CD14-positive monocyte (primary cell): ENCODE results near the gene ARFGEF3. TPM values are rescaled to one million over a fixed set of nuclear protein-coding genes. Genes with fewer than 3 reads are reported as not detected.

Source experiments
- DNase-seq, 3 donors: peaks; one replicate each; pipeline ENCODE4 v3.0.0-alpha.2; 2011 to 2022
- H2AFZ ChIP-seq: 2 replicates; pipeline ENCODE4 v1.6.0; 2012; ENCODE audit warnings: mild to moderate bottlenecking, low read depth, low read length, inconsistent platforms; ENCODE audit not compliant: insufficient read depth, poor library complexity, severe bottlenecking
- H3K27ac ChIP-seq, 2 donors: 1 replicate in 1 of 2; 2 replicates in 1 of 2; pipeline ENCODE4 v1.5.1; 2012 to 2013; ENCODE audit warnings: low read length in 2 of 2, control low read depth in 1 of 2, inconsistent platforms in 1 of 2, low read depth in 1 of 2, mild to moderate bottlenecking in 1 of 2
- H3K27me3 ChIP-seq, 2 donors: one replicate each; pipeline versions ENCODE4 v1.6.0 to v1.6.1; 2011 to 2013; ENCODE audit warnings: low read length in 2 of 2; ENCODE audit not compliant: control insufficient read depth in 2 of 2, insufficient read depth in 2 of 2
- H3K36me3 ChIP-seq, 2 donors: replicated peaks in 1 of 2; 1 replicate in 1 of 2; 2 replicates in 1 of 2; pipeline versions ENCODE4 v1.5.1 to v1.6.1; 2012 to 2013; ENCODE audit warnings: low read length in 2 of 2, control low read depth in 1 of 2, inconsistent platforms in 1 of 2, mild to moderate bottlenecking in 1 of 2; ENCODE audit not compliant: insufficient read depth in 2 of 2, control insufficient read depth in 1 of 2
- H3K4me1 ChIP-seq, 2 donors: 1 replicate in 1 of 2; 2 replicates in 1 of 2; pipeline versions ENCODE4 v1.5.1 to v1.6.1; 2012 to 2013; ENCODE audit warnings: low read length in 2 of 2, control low read depth in 1 of 2, inconsistent platforms in 1 of 2, mild to moderate bottlenecking in 1 of 2, moderate library complexity in 1 of 2; ENCODE audit not compliant: insufficient read depth in 2 of 2, control insufficient read depth in 1 of 2
- H3K4me2 ChIP-seq: replicated peaks from 2 replicates; pipeline ENCODE3; 2012; ENCODE audit warnings: low read length, moderate library complexity, mild to moderate bottlenecking; ENCODE audit not compliant: poor library complexity, severe bottlenecking; ENCODE audit errors: extremely low read depth
- H3K4me3 ChIP-seq, 3 experiments: fragments of 200-600 bp in 1 of 3; sonication (generic) in 1 of 3; replicated peaks in 1 of 3; 1 replicate in 2 of 3; 2 replicates in 1 of 3; pipeline ENCODE4 v1.5.1; 2011 to 2013; ENCODE audit warnings: low read length in 3 of 3, mild to moderate bottlenecking in 3 of 3, control low read depth in 2 of 3, low read depth in 2 of 3, inconsistent platforms in 1 of 3, moderate library complexity in 1 of 3
- H3K79me2 ChIP-seq: 2 replicates; pipeline ENCODE4 v1.6.0; 2012; ENCODE audit warnings: mild to moderate bottlenecking, control low read depth, inconsistent platforms, low read length, moderate library complexity; ENCODE audit not compliant: insufficient read depth
- H3K9ac ChIP-seq: 2 replicates; pipeline ENCODE4 v1.6.0; 2017; ENCODE audit warnings: low read length, mild to moderate bottlenecking; ENCODE audit not compliant: insufficient read depth, poor library complexity, severe bottlenecking
- H3K9me3 ChIP-seq, 2 donors: replicated peaks in 1 of 2; 1 replicate in 1 of 2; 2 replicates in 1 of 2; pipeline versions ENCODE4 v1.5.1 to v1.6.1; 2012 to 2013; ENCODE audit warnings: low read length in 2 of 2, control low read depth in 1 of 2; ENCODE audit not compliant: control insufficient read depth in 1 of 2, insufficient read depth in 1 of 2
- H4K20me1 ChIP-seq: 2 replicates; pipeline ENCODE4 v1.6.0; 2012; ENCODE audit warnings: mild to moderate bottlenecking, low read length, control low read depth, moderate library complexity; ENCODE audit not compliant: insufficient read depth
- H3K27ac Mint-ChIP-seq, 7 donors: one replicate each; pipeline ENCODE4 v1.8.0; 2020; ENCODE audit warnings: mild to moderate bottlenecking in 7 of 7, mixed read lengths in 7 of 7, moderate library complexity in 6 of 7, inconsistent platforms in 2 of 7
- H3K27me3 Mint-ChIP-seq, 3 donors: one replicate each; pipeline ENCODE4 v1.8.0; 2021 to 2022; ENCODE audit warnings: low read depth in 3 of 3, mild to moderate bottlenecking in 3 of 3, mixed read lengths in 3 of 3, moderate library complexity in 3 of 3, inconsistent platforms in 1 of 3
- H3K36me3 Mint-ChIP-seq, 2 donors: one replicate each; pipeline ENCODE4 v1.8.0; 2020; ENCODE audit warnings: mixed read lengths in 2 of 2, inconsistent platforms in 1 of 2, mild to moderate bottlenecking in 1 of 2
- H3K4me1 Mint-ChIP-seq: one replicate; pipeline ENCODE4 v1.8.0; 2020; ENCODE audit warnings: mild to moderate bottlenecking, mixed read lengths
- H3K4me3 Mint-ChIP-seq, 2 donors: one replicate each; pipeline ENCODE4 v1.8.0; 2020; ENCODE audit warnings: mild to moderate bottlenecking in 2 of 2, mixed read lengths in 2 of 2, moderate library complexity in 1 of 2
- H3K9me3 Mint-ChIP-seq, 7 donors: one replicate each; pipeline ENCODE4 v1.8.0; 2020 to 2022; ENCODE audit warnings: mixed read lengths in 7 of 7, mild to moderate bottlenecking in 6 of 7, moderate library complexity in 6 of 7, inconsistent platforms in 2 of 7
- CTCF ChIP-seq: fragments of 200-600 bp; IDR thresholded peaks from one replicate; pipeline ENCODE4 v1.8.0; 2022; ENCODE audit warnings: antibody characterized with exemption, mild to moderate bottlenecking
- WGBS: methylation state at CpG from one replicate; pipeline ENCODE4 v1.1.5; 2013; ENCODE audit warnings: missing lambda C conversion rate; ENCODE audit not compliant: insufficient coverage; 5-methylcytosine and 5-hydroxymethylcytosine counted together
- intact Hi-C, 2 donors: fragments of 100-400 bp; cut with micrococcal nuclease; formaldehyde crosslinking; loops; one replicate each; pipeline versions ENCODE4 v1.15.0 to v1.15.1; 2023
- polyA plus RNA-seq, 3 donors: library from polyadenylated mRNA; depleted of rRNA in 1 of 3; unstranded in 2 of 3; stranded (reverse) in 1 of 3; fragments of 300-500 nt in 2 of 3; fragments of >200 nt in 1 of 3; fragmentation: Illumina TruSeq in 2 of 3; gene quantifications; 1 replicate in 2 of 3; 2 replicates in 1 of 3; pipeline ENCODE4 v1.2.3, GENCODE V29; 2012 to 2021

ARFGEF3 gene
- polyA plus RNA-seq, 3 donors: not detected

GRCh38 chr6:138215093-138215782 is 53.5 kb downstream of the ARFGEF3 start:
- Histone ChIP-seq H3K9ac (no peak overlapping the region), H3K4me3 (no peak overlapping the region), H3K27me3 (no peaks in the 10 kb centered on the region), H4K20me1 (no peaks in the 10 kb centered on the region), H3K79me2 (no peaks in the 10 kb centered on the region), H3K36me3 (no peaks in the 10 kb centered on the region), H3K4me2 (no peak overlapping the region), H3K9me3 (no peaks in the 10 kb centered on the region), H3K4me1 (no peaks in the 10 kb centered on the region), H2AFZ (no peak overlapping the region), H3K27ac (no peak overlapping the region)
- intact Hi-C loops: no loop called here
- H3K36me3 Mint-ChIP-seq: no peaks in the 10 kb centered on the region
- H3K4me1 Mint-ChIP-seq: no peaks in the 10 kb centered on the region
- H3K27ac Mint-ChIP-seq: peak overlapping the region in 1 of 7 donors; percentile 62
- no peak for TF ChIP-seq CTCF
- H3K9me3 Mint-ChIP-seq: peaks cover 0 to 4% (median 0%) of the 10 kb centered on the region in 7 donors
- 100% methylated on average over 4 of the region's 7 CpGs for WGBS
- peaks cover 4 to 9% (median 8%) of the 10 kb centered on the region in 3 donors for H3K27me3 Mint-ChIP-seq
- H3K4me3 Mint-ChIP-seq: no peak overlapping the region
- DNase-seq: no peak

DNA sequence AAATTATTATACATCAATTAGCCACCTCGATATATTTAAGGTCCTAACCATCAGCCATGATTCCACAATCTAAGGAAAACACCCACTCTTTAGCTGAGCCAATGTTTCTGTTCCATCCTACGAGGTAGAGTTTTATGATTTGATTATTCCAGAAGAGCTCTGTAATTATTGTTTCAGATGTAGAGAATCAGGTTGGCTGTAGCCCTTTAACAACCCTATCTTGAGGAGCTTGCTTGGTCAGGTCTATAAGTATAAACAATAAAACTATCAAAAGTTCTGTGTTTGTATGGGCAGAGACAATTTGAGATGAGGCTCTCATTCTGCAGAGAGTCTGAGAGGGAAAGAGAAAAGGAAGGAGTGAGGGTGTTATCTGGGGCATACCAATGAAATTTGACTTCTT is 56.7 kb downstream of the ARFGEF3 start, which contains the start of gene PBOV1:
Gene PBOV1, minus strand, starts transcription at position 43 of the 400 bp plus-strand sequence. CDS start 96 bp downstream, outside the sequence.
- no peak within 1 kb of the TSS for H3K27ac ChIP-seq

More for the DNA sequence above, 56.7 kb downstream of the ARFGEF3 start, which contains the start of gene PBOV1:
- H3K4me1 Mint-ChIP-seq: peaks cover 5% of the 10 kb centered on the region
- H3K27me3 Mint-ChIP-seq: peaks cover 2 to 7% (median 6%) of the 10 kb centered on the region in 3 donors
- Histone ChIP-seq H3K4me3 (no peak within 1 kb of the TSS), H3K4me2 (no peak within 1 kb of the TSS), H3K9me3 (no peaks in the 10 kb centered on the region), H3K27me3 (no peaks in the 10 kb centered on the region), H3K4me1 (no peaks in the 10 kb centered on the region), H3K79me2 (no peaks in the 10 kb centered on the region), H2AFZ (no peak within 1 kb of the TSS), H3K36me3 (no peaks in the 10 kb centered on the region), H4K20me1 (no peaks in the 10 kb centered on the region), H3K9ac (no peak within 1 kb of the TSS)
- intact Hi-C loops: no loop called here
- peaks cover 0 to 4% (median 0%) of the 10 kb centered on the region in 7 donors for H3K9me3 Mint-ChIP-seq
- no peak for TF ChIP-seq CTCF
- no peak for DNase-seq
- no peak within 1 kb of the TSS for H3K27ac Mint-ChIP-seq
- WGBS: no CpG with 5 or more reads among the region's 2 CpGs
- H3K36me3 Mint-ChIP-seq: no peaks in the 10 kb centered on the region
- peak within 1 kb of the TSS in 1 of 2 donors; percentile 13 for H3K4me3 Mint-ChIP-seq
